DND-41 (cell line): Measurements from ENCODE around the gene A1BG.

Source experiments
- EZH2 ChIP-seq: IDR thresholded peaks from 3 replicates; pipeline ENCODE4 v1.6.1; 2012; ENCODE audit warnings: borderline replicate concordance, low read depth, mild to moderate bottlenecking, moderate library complexity, low read length, inconsistent platforms; ENCODE audit not compliant: severe bottlenecking
- TF ChIP-seq, protein P1 (sequence below): IDR thresholded peaks from 2 replicates; pipeline ENCODE4 v1.5.1; 2012; ENCODE audit warnings: borderline replicate concordance, low read length, moderate library complexity, mild to moderate bottlenecking; ENCODE audit not compliant: poor library complexity, severe bottlenecking; ENCODE audit errors: extremely low read depth

- TF ChIP-seq, protein P1, sequence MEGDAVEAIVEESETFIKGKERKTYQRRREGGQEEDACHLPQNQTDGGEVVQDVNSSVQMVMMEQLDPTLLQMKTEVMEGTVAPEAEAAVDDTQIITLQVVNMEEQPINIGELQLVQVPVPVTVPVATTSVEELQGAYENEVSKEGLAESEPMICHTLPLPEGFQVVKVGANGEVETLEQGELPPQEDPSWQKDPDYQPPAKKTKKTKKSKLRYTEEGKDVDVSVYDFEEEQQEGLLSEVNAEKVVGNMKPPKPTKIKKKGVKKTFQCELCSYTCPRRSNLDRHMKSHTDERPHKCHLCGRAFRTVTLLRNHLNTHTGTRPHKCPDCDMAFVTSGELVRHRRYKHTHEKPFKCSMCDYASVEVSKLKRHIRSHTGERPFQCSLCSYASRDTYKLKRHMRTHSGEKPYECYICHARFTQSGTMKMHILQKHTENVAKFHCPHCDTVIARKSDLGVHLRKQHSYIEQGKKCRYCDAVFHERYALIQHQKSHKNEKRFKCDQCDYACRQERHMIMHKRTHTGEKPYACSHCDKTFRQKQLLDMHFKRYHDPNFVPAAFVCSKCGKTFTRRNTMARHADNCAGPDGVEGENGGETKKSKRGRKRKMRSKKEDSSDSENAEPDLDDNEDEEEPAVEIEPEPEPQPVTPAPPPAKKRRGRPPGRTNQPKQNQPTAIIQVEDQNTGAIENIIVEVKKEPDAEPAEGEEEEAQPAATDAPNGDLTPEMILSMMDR: no peak
- no peak for TF ChIP-seq EZH2
Measured at GRCh38 chr19:58388175-58388526, 34.9 kb upstream of the A1BG start.
